Endothelial cell of umbilical vein (primary cell): ENCODE results near the gene NCOA7. TPM values are rescaled to one million over a fixed set of nuclear protein-coding genes. Genes with fewer than 3 reads are reported as not detected.

Experiments
- BruUV-seq: library from RNA; stranded (reverse); fragments of 400-500 nt; replicated peaks from 2 replicates; lab custom pipeline; 2021; lab: Mats Ljungman, UMichigan
- CTCF ChIA-PET: fragments of 300-600, 350-600 bp; sonication (Branson Sonifier 250); formaldehyde crosslinking; loops from one replicate; lab custom pipeline; 2021; ENCODE audit warnings: antibody characterized with exemption, inconsistent platforms; lab: Charles Lee
- POLR2A ChIA-PET: fragments of 300-600, 350-600 bp; sonication (Branson Sonifier 250); formaldehyde crosslinking; loops from one replicate; lab custom pipeline; 2021; ENCODE audit warnings: antibody characterized with exemption, inconsistent platforms; lab: Charles Lee
- DNase-seq: peaks from one replicate; pipeline ENCODE4 v3.0.0-alpha.2; 2011; ENCODE audit warnings: low read depth, low spot score
- FAIRE-seq: peaks from 2 replicates; lab custom pipeline; 2011; peaks lifted over from hg19 to GRCh38; lab: Jason Lieb, UNC
- H2AFZ ChIP-seq: 2 replicates; pipeline ENCODE4 v1.6.0; 2012; ENCODE audit warnings: low read depth, low read length, control low read depth, inconsistent platforms
- H3K27ac ChIP-seq: 2 replicates; pipeline ENCODE4 v1.5.1; 2011; ENCODE audit warnings: low read depth, mild to moderate bottlenecking, control low read depth, low read length, moderate library complexity; ENCODE audit not compliant: insufficient read depth
- H3K27me3 ChIP-seq, 2 experiments: 2 replicates each; pipeline versions ENCODE4 v1.6.0 to v1.6.1; 2011; ENCODE audit warnings: low read length in 2 of 2, mixed read lengths in 1 of 2; ENCODE audit not compliant: control insufficient read depth in 2 of 2, insufficient read depth in 2 of 2
- H3K36me3 ChIP-seq, 2 experiments: 2 replicates in 1 of 2; 3 replicates in 1 of 2; pipeline ENCODE4 v1.5.1; 2011; ENCODE audit warnings: low read length in 2 of 2, mild to moderate bottlenecking in 1 of 2, moderate library complexity in 1 of 2; ENCODE audit not compliant: control insufficient read depth in 2 of 2, insufficient read depth in 2 of 2; ENCODE audit errors: extremely low read depth in 1 of 2
- H3K4me1 ChIP-seq: 3 replicates; pipeline ENCODE4 v1.5.1; 2011; ENCODE audit warnings: mild to moderate bottlenecking, low read length; ENCODE audit not compliant: control insufficient read depth, insufficient read depth; ENCODE audit errors: extremely low read depth
- H3K4me2 ChIP-seq: 2 replicates; pipeline ENCODE4 v1.6.1; 2011; ENCODE audit warnings: low read length, control low read depth, mixed read lengths; ENCODE audit not compliant: insufficient read depth
- H3K4me3 ChIP-seq, 3 experiments: fragments of 200-600 bp in 1 of 3; sonication (generic), shearing (Covaris generic) in 1 of 3; replicated peaks in 1 of 3; 2 replicates each; pipeline ENCODE4 v1.5.1; 2011 to 2016; ENCODE audit warnings: control low read depth in 3 of 3, low read length in 3 of 3, mild to moderate bottlenecking in 2 of 3, inconsistent platforms in 1 of 3, low read depth in 1 of 3, moderate library complexity in 1 of 3; ENCODE audit not compliant: insufficient read depth in 1 of 3
- H3K79me2 ChIP-seq: 2 replicates; pipeline ENCODE4 v1.6.0; 2012; ENCODE audit warnings: low read length, inconsistent platforms; ENCODE audit not compliant: control insufficient read depth, insufficient read depth
- H3K9ac ChIP-seq: replicated peaks from 2 replicates; pipeline ENCODE3; 2011; ENCODE audit warnings: low read length, control low read depth; ENCODE audit not compliant: insufficient read depth; ENCODE audit errors: extremely low read depth
- H3K9me1 ChIP-seq: replicated peaks from 3 replicates; pipeline ENCODE4 v1.6.0; 2011; ENCODE audit warnings: mild to moderate bottlenecking, low read length; ENCODE audit not compliant: control insufficient read depth, insufficient read depth; ENCODE audit errors: extremely low read depth
- H3K9me3 ChIP-seq: replicated peaks from 2 replicates; pipeline ENCODE4 v1.5.1; 2012; ENCODE audit warnings: low read length, inconsistent platforms; ENCODE audit not compliant: control insufficient read depth, insufficient read depth
- H4K20me1 ChIP-seq: replicated peaks from 2 replicates; pipeline ENCODE3; 2011; ENCODE audit warnings: mild to moderate bottlenecking, low read length; ENCODE audit not compliant: control insufficient read depth, insufficient read depth; ENCODE audit errors: extremely low read depth
- CTCF ChIP-seq, 2 donors: IDR thresholded peaks; 1 replicate in 1 of 2; 2 replicates in 1 of 2; pipeline ENCODE4 v1.5.1; 2011; ENCODE audit warnings: low read length in 2 of 2, mild to moderate bottlenecking in 2 of 2, moderate library complexity in 2 of 2, control low read depth in 1 of 2, inconsistent platforms in 1 of 2, low read depth in 1 of 2; ENCODE audit not compliant: insufficient read depth in 1 of 2; ENCODE audit errors: extremely low read depth in 1 of 2
- EZH2 ChIP-seq: IDR thresholded peaks from 2 replicates; pipeline ENCODE4 v1.6.1; 2012; ENCODE audit warnings: borderline replicate concordance, low read depth, mild to moderate bottlenecking, moderate library complexity, low read length, inconsistent platforms; ENCODE audit not compliant: severe bottlenecking
- GATA2 ChIP-seq: IDR thresholded peaks from 2 replicates; pipeline ENCODE4 v1.7.0; 2011; ENCODE audit warnings: low read depth, mild to moderate bottlenecking, moderate library complexity, mixed read lengths, low read length; ENCODE audit not compliant: insufficient read length, insufficient read depth
- JUN ChIP-seq: IDR thresholded peaks from 2 replicates; pipeline ENCODE4 v1.6.1; 2011; ENCODE audit warnings: borderline replicate concordance, low read depth; ENCODE audit not compliant: insufficient read length, insufficient read depth
- MAX ChIP-seq: IDR thresholded peaks from 2 replicates; pipeline ENCODE4 v1.6.1; 2011; ENCODE audit not compliant: insufficient read depth, insufficient read length
- MYC ChIP-seq: IDR thresholded peaks from one replicate; pipeline ENCODE4 v1.6.1; 2011; ENCODE audit warnings: mild to moderate bottlenecking, low read depth, low read length
- POLR2A ChIP-seq: IDR thresholded peaks from 2 replicates; pipeline ENCODE4 v1.6.1; 2012; ENCODE audit warnings: low read depth, mild to moderate bottlenecking, control low read depth, low read length
- POLR2AphosphoS5 ChIP-seq: IDR thresholded peaks from 2 replicates; pipeline ENCODE4 v1.6.1; 2012; ENCODE audit warnings: low read depth, mild to moderate bottlenecking, control low read depth, low read length, moderate library complexity; ENCODE audit not compliant: insufficient read depth
- dilution Hi-C: fragments of 300-500 bp; cut with MboI; formaldehyde crosslinking; loops from one replicate; pipeline ENCODE4 v1.15.0; 2019; ENCODE audit warnings: low sequenced_read_pairs; ENCODE audit not compliant: extremely low pct_ligation_motif_present
- intact Hi-C: fragments of 100-400 bp; cut with micrococcal nuclease; formaldehyde crosslinking; loops from one replicate; pipeline ENCODE4 v1.10.0; 2022
- polyA plus RNA-seq, 4 experiments: library from polyadenylated mRNA; depleted of rRNA in 3 of 4; stranded (reverse) in 3 of 4; unstranded in 1 of 4; fragments of >200 nt; gene quantifications; 2 replicates each; pipeline versions ENCODE4 v1.2.1 to v1.2.3, GENCODE V29; 2011 to 2012; ENCODE audit warnings: missing spikeins in 1 of 4
- total RNA-seq: library from RNA; stranded (reverse); gene quantifications from 2 replicates; pipeline ENCODE4 v1.2.3, GENCODE V29; 2021

Gene NCOA7
- total and polyA plus RNA-seq, 2 donors (not counting 3 experiments of a cell fraction or from before 2014, with no cell fraction given), result 27.7 to 71.2 TPM

GRCh38 chr6:125742464-125743120 is 48.2 kb upstream of the NCOA7 start:
- TF ChIP-seq GATA2 (peak; percentile 82), POLR2AphosphoS5 (peak; percentile 35), EZH2 (no peak)
- no peak for DNase-seq
- Histone ChIP-seq H3K4me2 (peak overlapping the region; percentile 46), H2AFZ (no peak overlapping the region), H3K4me3 (no peak overlapping the region), H3K27ac (no peak overlapping the region), H3K9me3 (no peaks in the 10 kb centered on the region), H3K27me3 (peaks cover 33% of the 10 kb centered on the region in 2 experiments), H3K9me1 (no peaks in the 10 kb centered on the region), H3K79me2 (no peaks in the 10 kb centered on the region), H3K36me3 (no peaks in the 10 kb centered on the region), H3K4me1 (peaks cover 17% of the 10 kb centered on the region), H3K9ac (no peak overlapping the region), H4K20me1 (no peaks in the 10 kb centered on the region)
- FAIRE-seq, result peak; percentile 33
- dilution Hi-C loops, result no loop called here
- ChIA-PET POLR2A (no interaction called here), CTCF (interaction anchor here (0.9 to 1.4 kb wide), 3 partner anchors 11 to 429 kb away, joined by 3 to 6 read pairs (median 6); no protein-coding TSS in a partner anchor)
- BruUV-seq, result no TSS peak
- intact Hi-C loops, result no loop called here

GRCh38 chr6:125743604-125744003 is 47.2 kb upstream of the NCOA7 start:
- no peak for DNase-seq
- ChIA-PET POLR2A (no interaction called here), CTCF (interaction anchor here (1.0 kb wide), 1 partner anchor 10 kb away, joined by 6 read pairs; no protein-coding TSS in a partner anchor)
- Histone ChIP-seq H3K4me1 (peaks cover 27% of the 10 kb centered on the region), H4K20me1 (no peaks in the 10 kb centered on the region), H3K27me3 (peaks cover 39 to 43% of the 10 kb centered on the region in 2 experiments), H3K36me3 (no peaks in the 10 kb centered on the region), H3K27ac (no peak overlapping the region), H3K9ac (no peak overlapping the region), H3K9me1 (no peaks in the 10 kb centered on the region), H3K4me2 (no peak overlapping the region), H3K4me3 (no peak overlapping the region), H3K9me3 (no peaks in the 10 kb centered on the region), H3K79me2 (no peaks in the 10 kb centered on the region), H2AFZ (no peak overlapping the region)
- intact Hi-C loops, result no loop called here
- no peak for FAIRE-seq
- no peak for TF ChIP-seq POLR2A
- no peak for TF ChIP-seq MAX
- TF ChIP-seq POLR2AphosphoS5, result no peak
- no peak for TF ChIP-seq EZH2
- no peak for TF ChIP-seq JUN
- TF ChIP-seq CTCF (IDR thresholded peaks at IDR 0.05; ENCODE audit: extremely low read depth in 1 of 2, insufficient read depth in 1 of 2, low read depth in 1 of 2, low read length in 2 of 2), result no peak
- no peak for TF ChIP-seq MYC
- TF ChIP-seq GATA2, result no peak
- no TSS peak for BruUV-seq
- dilution Hi-C loops, result no loop called here
